IMR-90 (cell line): ENCODE results near the gene RGS10. TPM values are rescaled to one million over a fixed set of nuclear protein-coding genes. Genes with fewer than 3 reads are reported as not detected.

ENCODE experiments used
- ATAC-seq: fragments of 200-7000 bp; cut with Tn5 transposase; 2 replicates; pipeline ENCODE4 v1.9.1; 2020; ENCODE audit warnings: low read depth, mild to moderate bottlenecking, moderate library complexity
- BruUV-seq: library from RNA; stranded (reverse); fragments of 400-500 nt; replicated peaks from 2 replicates; lab custom pipeline; 2021; lab: Mats Ljungman, UMichigan
- CTCF ChIA-PET: fragments of 300-600 bp; formaldehyde crosslinking; extraction: SDS; loops from one replicate; lab custom pipeline; 2021; ENCODE audit warnings: antibody characterized with exemption; lab: Yijun Ruan, JAX
- POLR2A ChIA-PET: fragments of 300-600 bp; sonication (Branson Sonifier 250); formaldehyde crosslinking; loops from one replicate; lab custom pipeline; 2022; ENCODE audit warnings: antibody characterized with exemption; ENCODE audit not compliant: unreplicated experiment; lab: Charles Lee
- DNase-seq: peaks from one replicate; pipeline ENCODE4 v3.0.0; 2013
- H2AFZ ChIP-seq: replicated peaks from 2 replicates; pipeline ENCODE3; 2013; ENCODE audit warnings: low read length, mild to moderate bottlenecking; ENCODE audit not compliant: poor library complexity
- H2AK5ac ChIP-seq: 2 replicates; pipeline ENCODE4 v1.6.1; 2013; ENCODE audit warnings: low read depth, low read length, inconsistent platforms
- H2AK9ac ChIP-seq: replicated peaks from 2 replicates; pipeline ENCODE3; 2013; ENCODE audit warnings: mild to moderate bottlenecking, low read depth, low read length, moderate library complexity; ENCODE audit not compliant: poor library complexity
- H2BK120ac ChIP-seq: 2 replicates; pipeline ENCODE4 v1.6.1; 2013; ENCODE audit warnings: low read depth, low read length, inconsistent platforms
- H2BK15ac ChIP-seq: 3 replicates; pipeline ENCODE4 v1.6.1; 2013; ENCODE audit warnings: low read depth, low read length, inconsistent platforms
- H2BK20ac ChIP-seq: 2 replicates; pipeline ENCODE4 v1.6.1; 2013; ENCODE audit warnings: low read depth, mild to moderate bottlenecking, inconsistent platforms, low read length, moderate library complexity
- H2BK5ac ChIP-seq: 2 replicates; pipeline ENCODE4 v1.6.1; 2013; ENCODE audit warnings: mild to moderate bottlenecking, low read depth, low read length, inconsistent platforms; ENCODE audit not compliant: poor library complexity, severe bottlenecking
- H3K14ac ChIP-seq: replicated peaks from 2 replicates; pipeline ENCODE4 v1.6.1; 2013; ENCODE audit warnings: low read depth, low read length, inconsistent platforms
- H3K18ac ChIP-seq: 2 replicates; pipeline ENCODE4 v1.6.1; 2013; ENCODE audit warnings: low read depth, low read length, control low read depth
- H3K23ac ChIP-seq: 2 replicates; pipeline ENCODE4 v1.6.1; 2013; ENCODE audit warnings: low read depth, low read length, inconsistent platforms
- H3K27ac ChIP-seq: 2 replicates; pipeline ENCODE4 v1.5.1; 2013; ENCODE audit warnings: mild to moderate bottlenecking, control low read depth, low read length; ENCODE audit not compliant: insufficient read depth
- H3K27me3 ChIP-seq: 2 replicates; pipeline ENCODE4 v1.6.1; 2013; ENCODE audit warnings: low read length; ENCODE audit not compliant: control insufficient read depth, insufficient read depth
- H3K36me3 ChIP-seq: 2 replicates; pipeline ENCODE4 v1.6.1; 2013; ENCODE audit warnings: low read length, mixed read lengths; ENCODE audit not compliant: control insufficient read depth, insufficient read depth
- H3K4ac ChIP-seq: 2 replicates; pipeline ENCODE4 v1.6.1; 2013; ENCODE audit warnings: low read depth, low read length, inconsistent platforms
- H3K4me1 ChIP-seq: 2 replicates; pipeline ENCODE4 v1.6.1; 2013; ENCODE audit warnings: low read length, mixed read lengths; ENCODE audit not compliant: control insufficient read depth, insufficient read depth
- H3K4me2 ChIP-seq: 2 replicates; pipeline ENCODE4 v1.6.1; 2013; ENCODE audit warnings: low read depth, mild to moderate bottlenecking, control low read depth, low read length, moderate library complexity
- H3K4me3 ChIP-seq: 2 replicates; pipeline ENCODE4 v1.5.1; 2013; ENCODE audit warnings: low read depth, mild to moderate bottlenecking, control low read depth, low read length, moderate library complexity; ENCODE audit not compliant: insufficient read depth
- H3K56ac ChIP-seq: 2 replicates; pipeline ENCODE4 v1.6.1; 2013; ENCODE audit warnings: low read length, inconsistent platforms; ENCODE audit not compliant: insufficient read depth; ENCODE audit errors: extremely low read depth
- H3K79me1 ChIP-seq, 2 experiments: 2 replicates each; pipeline ENCODE4 v1.6.1; 2013; ENCODE audit warnings: low read length in 2 of 2, inconsistent platforms in 1 of 2, low read depth in 1 of 2
- H3K9ac ChIP-seq: 2 replicates; pipeline ENCODE4 v1.6.1; 2013; ENCODE audit warnings: low read depth, low read length, control low read depth
- H3K9me1 ChIP-seq: 2 replicates; pipeline ENCODE4 v1.6.1; 2013; ENCODE audit warnings: low read length, inconsistent platforms; ENCODE audit not compliant: insufficient read depth
- H3K9me3 ChIP-seq: 2 replicates; pipeline ENCODE4 v1.6.1; 2013; ENCODE audit warnings: low read length; ENCODE audit not compliant: control insufficient read depth, insufficient read depth
- H4K20me1 ChIP-seq: 2 replicates; pipeline ENCODE4 v1.6.1; 2013; ENCODE audit warnings: low read length, inconsistent platforms; ENCODE audit not compliant: insufficient read depth
- H4K5ac ChIP-seq: 2 replicates; pipeline ENCODE4 v1.6.1; 2013; ENCODE audit warnings: mild to moderate bottlenecking, low read depth, low read length, control low read depth
- H4K8ac ChIP-seq, 2 experiments: 2 replicates each; pipeline ENCODE4 v1.6.1; 2013; ENCODE audit warnings: low read depth in 2 of 2, low read length in 2 of 2, control low read depth in 1 of 2, inconsistent platforms in 1 of 2
- H4K91ac ChIP-seq: 2 replicates; pipeline ENCODE4 v1.6.1; 2013; ENCODE audit warnings: low read depth, low read length, inconsistent platforms; ENCODE audit not compliant: insufficient read depth
- WGBS, 2 experiments: methylation state at CpG; one replicate each; pipeline versions ENCODE4 v1.1.5 to v1.1.7; 2013; ENCODE audit warnings: missing lambda C conversion rate in 2 of 2; ENCODE audit not compliant: insufficient read length in 1 of 2; ENCODE audit errors: extremely low coverage in 2 of 2; 5-methylcytosine and 5-hydroxymethylcytosine counted together
- dilution Hi-C: fragments of 300-500 bp; cut with HindIII; formaldehyde crosslinking; loops from one replicate; pipeline ENCODE4 v1.14.3; 2018; ENCODE audit warnings: low sequenced_read_pairs; ENCODE audit not compliant: unreplicated experiment
- in situ Hi-C: fragments of 300-500 bp; cut with MboI; formaldehyde crosslinking; loops from 3 replicates; pipeline ENCODE4 v1.14.3; 2019; ENCODE audit warnings: low sequenced_read_pairs, inconsistent platforms, mixed read lengths
- intact Hi-C: fragments of 100-400 bp; cut with micrococcal nuclease; formaldehyde crosslinking; loops from 2 replicates; pipeline ENCODE4 v1.10.0; 2022
- polyA plus RNA-seq, 3 experiments: library from polyadenylated mRNA; depleted of rRNA; stranded (reverse); fragments of >200 nt; gene quantifications; 2 replicates each; pipeline ENCODE4 v1.2.3, GENCODE V29; 2012; ENCODE audit warnings: low replicate concordance in 1 of 3
- total RNA-seq: library from RNA; depleted of rRNA; stranded (reverse); fragments of >200 nt; gene quantifications from 2 replicates; pipeline ENCODE4 v1.2.3, GENCODE V29; 2012
- TF ChIP-seq, protein P1 (sequence below): conservative IDR thresholded peaks from 2 replicates; pipeline ENCODE4 v1.5.1; 2012; ENCODE audit warnings: mild to moderate bottlenecking, low read depth, low read length, improper control_type of control experiment

Gene RGS10
- total and polyA plus RNA-seq, 2 of the 4 experiments (the other 2 are of a cell fraction), result 35.3 to 89.7 TPM

DNA sequence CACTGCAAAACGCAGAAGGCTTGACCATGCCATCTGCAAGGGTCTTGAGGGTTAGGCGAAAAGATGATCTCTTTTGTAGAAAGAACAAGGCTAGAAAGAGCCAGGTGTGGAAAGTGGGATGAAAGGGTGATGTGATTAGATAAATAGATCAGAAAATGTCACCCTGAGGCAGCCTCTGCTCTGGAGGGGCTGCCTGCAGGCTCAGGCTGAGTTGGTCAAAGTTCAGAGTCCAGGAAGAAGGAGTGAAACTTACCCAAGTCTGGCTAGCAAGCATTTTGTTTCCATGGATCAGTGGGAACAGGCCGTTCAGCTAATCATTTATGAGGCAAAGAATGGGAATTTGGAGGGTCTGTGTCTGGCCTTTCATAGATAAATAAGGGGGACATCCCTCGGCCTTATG, 79.7 kb downstream of the RGS10 start:
- H2AK9ac ChIP-seq, result no peak overlapping the region
- H3K14ac ChIP-seq, result no peak overlapping the region
- no peak overlapping the region for H4K8ac ChIP-seq
- BruUV-seq, result no TSS peak
- no peak overlapping the region for H3K4me3 ChIP-seq
- no peak overlapping the region for H3K9ac ChIP-seq
- no peak overlapping the region for H3K56ac ChIP-seq
- H2BK20ac ChIP-seq, result no peak overlapping the region
- peaks cover 3% of the 10 kb centered on the region; the same call in 1 of the 2 replicates for H3K9me3 ChIP-seq
- H3K4me1 ChIP-seq, result no peaks in the 10 kb centered on the region
- peaks cover 11% of the 10 kb centered on the region for H3K27me3 ChIP-seq
- dilution Hi-C loops, result no loop called here
- 89% methylated on average over 3 of the region's 4 CpGs; no CpG with 5 or more reads in 1 of the 2 experiments for WGBS, 2 experiments
- H3K4me2 ChIP-seq, result no peak overlapping the region
- H2BK15ac ChIP-seq, result no peak overlapping the region
- H3K23ac ChIP-seq, result no peak overlapping the region
- H2AK5ac ChIP-seq, result no peak overlapping the region
- POLR2A ChIA-PET, result no interaction called here
- ATAC-seq (no peak), DNase-seq (no peak)
- no peak overlapping the region for H3K4ac ChIP-seq
- intact Hi-C loops, result no loop called here
- H4K20me1 ChIP-seq, result no peaks in the 10 kb centered on the region
- in situ Hi-C loops, result no loop called here
- H3K36me3 ChIP-seq, result peaks cover 15% of the 10 kb centered on the region
- no peak overlapping the region for H3K18ac ChIP-seq
- H2AFZ ChIP-seq, result no peak overlapping the region
- TF ChIP-seq, protein P1, sequence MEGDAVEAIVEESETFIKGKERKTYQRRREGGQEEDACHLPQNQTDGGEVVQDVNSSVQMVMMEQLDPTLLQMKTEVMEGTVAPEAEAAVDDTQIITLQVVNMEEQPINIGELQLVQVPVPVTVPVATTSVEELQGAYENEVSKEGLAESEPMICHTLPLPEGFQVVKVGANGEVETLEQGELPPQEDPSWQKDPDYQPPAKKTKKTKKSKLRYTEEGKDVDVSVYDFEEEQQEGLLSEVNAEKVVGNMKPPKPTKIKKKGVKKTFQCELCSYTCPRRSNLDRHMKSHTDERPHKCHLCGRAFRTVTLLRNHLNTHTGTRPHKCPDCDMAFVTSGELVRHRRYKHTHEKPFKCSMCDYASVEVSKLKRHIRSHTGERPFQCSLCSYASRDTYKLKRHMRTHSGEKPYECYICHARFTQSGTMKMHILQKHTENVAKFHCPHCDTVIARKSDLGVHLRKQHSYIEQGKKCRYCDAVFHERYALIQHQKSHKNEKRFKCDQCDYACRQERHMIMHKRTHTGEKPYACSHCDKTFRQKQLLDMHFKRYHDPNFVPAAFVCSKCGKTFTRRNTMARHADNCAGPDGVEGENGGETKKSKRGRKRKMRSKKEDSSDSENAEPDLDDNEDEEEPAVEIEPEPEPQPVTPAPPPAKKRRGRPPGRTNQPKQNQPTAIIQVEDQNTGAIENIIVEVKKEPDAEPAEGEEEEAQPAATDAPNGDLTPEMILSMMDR, result no peak
- no peak overlapping the region for H2BK5ac ChIP-seq
- H3K27ac ChIP-seq, result no peak overlapping the region
- no peak overlapping the region for H2BK120ac ChIP-seq
- H4K5ac ChIP-seq, result no peak overlapping the region
- no peak overlapping the region for H4K91ac ChIP-seq
- CTCF ChIA-PET, result no interaction called here
- no peaks in the 10 kb centered on the region for H3K79me1 ChIP-seq
- H3K9me1 ChIP-seq, result no peaks in the 10 kb centered on the region; the same call in 1 of the 2 replicates
